Vagina (tissue), 2 donors: ENCODE results near the gene CNTNAP5. TPM values are rescaled to one million over a fixed set of nuclear protein-coding genes. Genes with fewer than 3 reads are reported as not detected.

Experiments used
- DNase-seq, 2 donors: peaks; one replicate each; pipeline ENCODE4 v3.0.0-alpha.2; 2017; ENCODE audit errors: extremely low spot score in 2 of 2
- H3K27ac ChIP-seq: fragments of 200-600 bp; sonication (generic); one replicate; pipeline ENCODE4 v1.5.1; 2019
- H3K27me3 ChIP-seq: fragments of 200-600 bp; sonication (generic); one replicate; pipeline ENCODE4 v1.5.1; 2019
- H3K36me3 ChIP-seq, 2 donors: fragments of 200-600 bp; sonication (generic); one replicate each; pipeline ENCODE4 v1.5.1; 2017 to 2019
- H3K4me1 ChIP-seq: fragments of 200-600 bp; sonication (generic); one replicate; pipeline ENCODE4 v1.5.1; 2019
- H3K4me3 ChIP-seq, 2 donors: fragments of 200-600 bp; sonication (generic); 1 replicate in 1 of 2; 2 replicates in 1 of 2; pipeline ENCODE4 v1.5.1; 2016 to 2019
- H3K9me3 ChIP-seq: fragments of 200-600 bp; sonication (generic); one replicate; pipeline ENCODE4 v1.5.1; 2019
- CTCF ChIP-seq, 3 experiments: fragments of 450-650 bp in 2 of 3; fragments of 200-600 bp in 1 of 3; sonication (generic) in 1 of 3; IDR thresholded peaks; one replicate each; pipeline ENCODE4 v1.5.1; 2017 to 2019; ENCODE audit warnings: antibody characterized with exemption in 3 of 3, mild to moderate bottlenecking in 2 of 3, moderate library complexity in 2 of 3
- POLR2A ChIP-seq, 2 donors: fragments of 450-650 bp; IDR thresholded peaks; one replicate each; pipeline ENCODE4 v1.6.1; 2017; ENCODE audit warnings: antibody characterized with exemption in 2 of 2, mild to moderate bottlenecking in 2 of 2, moderate library complexity in 2 of 2
- POLR2AphosphoS5 ChIP-seq, 2 donors: sonication (generic); formaldehyde crosslinking; IDR thresholded peaks; one replicate each; pipeline ENCODE4 v1.9.0; 2017; ENCODE audit warnings: antibody characterized with exemption in 2 of 2, mild to moderate bottlenecking in 2 of 2, low read depth in 1 of 2; ENCODE audit not compliant: insufficient read depth in 1 of 2
- intact Hi-C: fragments of 100-400 bp; cut with DNase I; formaldehyde crosslinking; loops from one replicate; pipeline ENCODE4 v1.15.1; 2023
- total RNA-seq: library from RNA; depleted of rRNA; stranded (reverse); fragments of >200 nt; gene quantifications from one replicate; pipeline ENCODE4 v1.2.3, GENCODE V29; 2016

The CNTNAP5 gene
- total RNA-seq, 1 donor from 2014 or later = not detected

- intact Hi-C loops = no loop called here
- H3K36me3 ChIP-seq = no peaks in the 10 kb centered on the region
- H3K27me3 ChIP-seq = no peaks in the 10 kb centered on the region
- no peak overlapping the region for H3K4me3 ChIP-seq
- TF ChIP-seq POLR2A (IDR thresholded peaks at IDR 0.05) (no peak), POLR2AphosphoS5 (IDR thresholded peaks at IDR 0.05; ENCODE audit: insufficient read depth in 1 of 2, low read depth in 1 of 2) (no peak), CTCF (IDR thresholded peaks at IDR 0.05) (no peak)
- no peak for DNase-seq
- H3K4me1 ChIP-seq = no peaks in the 10 kb centered on the region
- H3K9me3 ChIP-seq = no peaks in the 10 kb centered on the region
- H3K27ac ChIP-seq = no peak overlapping the region
Measured at GRCh38 chr2:124589971-124590370, 564.9 kb downstream of the CNTNAP5 start.

- intact Hi-C loops = no loop called here
- DNase-seq = no peak
- H3K9me3 ChIP-seq = no peaks in the 10 kb centered on the region
- no peaks in the 10 kb centered on the region for H3K27me3 ChIP-seq
- H3K4me3 ChIP-seq = no peak overlapping the region
- no peak overlapping the region for H3K27ac ChIP-seq
- H3K4me1 ChIP-seq = no peaks in the 10 kb centered on the region
- TF ChIP-seq POLR2AphosphoS5 (IDR thresholded peaks at IDR 0.05; ENCODE audit: insufficient read depth in 1 of 2, low read depth in 1 of 2) (no peak), POLR2A (IDR thresholded peaks at IDR 0.05) (no peak), CTCF (IDR thresholded peaks at IDR 0.05) (no peak)
- H3K36me3 ChIP-seq = no peaks in the 10 kb centered on the region
Measured at GRCh38 chr2:124602759-124603158, 577.7 kb downstream of the CNTNAP5 start.

GRCh38 chr2:124604940-124605339 lies 579.9 kb downstream of the CNTNAP5 start:
- no peak overlapping the region for H3K4me3 ChIP-seq
- H3K9me3 ChIP-seq = no peaks in the 10 kb centered on the region
- TF ChIP-seq POLR2A (IDR thresholded peaks at IDR 0.05) (no peak), POLR2AphosphoS5 (IDR thresholded peaks at IDR 0.05; ENCODE audit: insufficient read depth in 1 of 2, low read depth in 1 of 2) (no peak), CTCF (IDR thresholded peaks at IDR 0.05) (no peak)
- no peak for DNase-seq
- no peaks in the 10 kb centered on the region for H3K27me3 ChIP-seq
- intact Hi-C loops = no loop called here
- H3K4me1 ChIP-seq = no peaks in the 10 kb centered on the region
- H3K27ac ChIP-seq = no peak overlapping the region
- no peaks in the 10 kb centered on the region for H3K36me3 ChIP-seq

- no peaks in the 10 kb centered on the region for H3K36me3 ChIP-seq
- intact Hi-C loops = no loop called here
- H3K27me3 ChIP-seq = no peaks in the 10 kb centered on the region
- H3K27ac ChIP-seq = no peak overlapping the region
- no peak for DNase-seq
- H3K4me1 ChIP-seq = no peaks in the 10 kb centered on the region
- no peaks in the 10 kb centered on the region for H3K9me3 ChIP-seq
- H3K4me3 ChIP-seq = no peak overlapping the region
- TF ChIP-seq POLR2A (IDR thresholded peaks at IDR 0.05) = no peak
- no peak for TF ChIP-seq CTCF (IDR thresholded peaks at IDR 0.05)
- no peak for TF ChIP-seq POLR2AphosphoS5 (IDR thresholded peaks at IDR 0.05; ENCODE audit: insufficient read depth in 1 of 2, low read depth in 1 of 2)
Measured at GRCh38 chr2:124607679-124608078, 582.6 kb downstream of the CNTNAP5 start.

- H3K9me3 ChIP-seq = no peaks in the 10 kb centered on the region
- intact Hi-C loops = no loop called here
- DNase-seq = no peak
- no peaks in the 10 kb centered on the region for H3K4me1 ChIP-seq
- H3K36me3 ChIP-seq = no peaks in the 10 kb centered on the region
- no peak for TF ChIP-seq POLR2AphosphoS5 (IDR thresholded peaks at IDR 0.05; ENCODE audit: insufficient read depth in 1 of 2, low read depth in 1 of 2)
- no peak for TF ChIP-seq CTCF (IDR thresholded peaks at IDR 0.05)
- H3K4me3 ChIP-seq = no peak overlapping the region
- H3K27ac ChIP-seq = no peak overlapping the region
- H3K27me3 ChIP-seq = no peaks in the 10 kb centered on the region
Measured at GRCh38 chr2:124609667-124610066, 584.6 kb downstream of the CNTNAP5 start.
